ENCODE measurements around the gene MYO1H.
"Not testable (repeated sequence)": the region's sequence is repeated elsewhere in the genome, so short reads cannot be mapped to it uniquely, and the experiment has no call there.

The MYO1H gene

DNA sequence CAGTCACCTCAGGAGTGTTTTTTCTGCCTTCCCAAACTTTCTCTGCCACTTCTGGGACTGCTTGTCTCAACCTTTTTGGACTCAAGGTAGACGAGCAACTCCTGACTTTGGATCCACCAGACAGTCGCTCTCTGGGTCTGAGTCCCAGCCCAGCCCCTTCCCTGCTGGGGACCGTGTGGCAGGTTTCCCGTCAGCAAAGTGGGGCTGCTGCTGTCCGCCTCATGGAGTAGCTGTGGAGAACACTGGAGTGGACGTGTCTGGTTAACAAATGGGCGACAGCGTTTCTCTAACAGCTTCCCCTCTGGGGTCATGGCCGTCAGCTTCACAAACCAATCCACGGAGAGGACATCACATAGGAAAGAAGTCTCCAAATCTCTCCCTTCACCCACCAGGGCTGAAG lies 74.6 kb downstream of the MYO1H start:
- no peak for DNase-seq

DNA sequence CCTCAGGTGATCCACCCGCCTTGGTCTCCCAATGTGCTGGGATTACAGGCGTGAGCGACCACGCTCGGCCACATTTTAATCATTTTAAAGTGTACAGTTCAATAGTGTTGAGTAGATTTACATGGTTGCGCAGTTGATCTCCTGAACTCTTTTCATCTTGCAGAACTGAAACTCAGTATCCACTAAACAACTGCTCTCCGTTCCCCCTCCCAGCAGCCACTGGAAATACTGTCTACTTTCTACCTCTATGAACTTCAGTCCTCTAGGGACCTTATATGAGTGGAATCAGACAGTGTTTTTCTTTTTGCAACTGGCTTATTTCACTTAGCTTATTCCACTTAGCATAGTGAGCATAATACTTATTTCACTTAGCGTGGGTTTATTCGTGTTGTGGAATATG lies 75.7 kb downstream of the MYO1H start:
- no peak for DNase-seq

DNA sequence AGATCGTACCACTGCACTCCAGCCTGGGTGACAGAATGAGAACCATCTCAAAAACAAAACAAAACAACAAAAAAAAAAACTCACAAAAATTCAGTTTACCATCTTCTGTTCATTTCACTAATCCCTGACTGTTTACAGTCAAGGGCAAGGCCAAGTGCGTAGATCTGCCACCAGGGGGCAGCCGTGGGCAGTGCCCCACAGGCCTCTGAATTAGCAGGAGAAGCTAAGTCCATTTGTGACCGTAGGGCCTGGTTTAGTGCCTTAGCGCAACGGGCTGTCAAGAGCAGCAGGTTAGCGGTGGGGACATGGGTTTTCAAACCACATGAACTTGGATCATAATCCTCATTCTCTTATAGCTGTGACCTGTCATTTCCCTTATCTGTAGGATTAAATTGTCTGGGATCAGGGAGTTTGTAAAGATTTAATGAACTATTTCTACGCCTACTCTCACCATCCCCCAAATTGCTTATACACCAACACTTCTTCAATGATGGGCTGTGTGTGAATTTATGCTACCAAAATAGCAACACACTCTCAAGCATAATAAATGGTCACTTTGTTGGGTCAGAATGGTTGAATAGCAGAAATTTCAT lies 80.4 kb downstream of the MYO1H start:
- DNase-seq = peak; percentile 61 to 67

- DNase-seq = not testable (repeated sequence)
These were observed 81.1 kb downstream of the MYO1H start for GRCh38 chr12:109428804-109429203.

DNA sequence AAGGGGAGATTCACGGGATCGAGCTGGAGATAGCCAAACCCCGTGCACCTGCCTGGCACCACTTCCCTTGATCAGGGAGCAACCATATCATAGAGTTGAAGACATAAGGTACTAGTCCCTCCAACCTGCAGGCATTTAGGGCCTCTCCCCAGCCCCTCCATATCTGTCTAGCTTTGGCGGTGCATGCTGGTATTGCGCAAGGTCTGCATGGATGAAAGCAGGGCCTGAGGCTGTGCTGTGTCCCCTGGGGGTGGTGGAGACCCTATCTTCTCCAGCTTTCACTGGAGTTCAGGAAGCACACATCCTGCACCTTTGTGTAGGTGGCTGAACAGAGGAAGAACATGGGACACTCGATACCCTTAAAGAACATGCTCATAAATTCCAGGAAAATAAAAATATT lies 82.5 kb downstream of the MYO1H start:
- DNase-seq = no peak

- DNase-seq = no peak
These were observed 84.7 kb downstream of the MYO1H start for GRCh38 chr12:109432431-109432830.

DNA sequence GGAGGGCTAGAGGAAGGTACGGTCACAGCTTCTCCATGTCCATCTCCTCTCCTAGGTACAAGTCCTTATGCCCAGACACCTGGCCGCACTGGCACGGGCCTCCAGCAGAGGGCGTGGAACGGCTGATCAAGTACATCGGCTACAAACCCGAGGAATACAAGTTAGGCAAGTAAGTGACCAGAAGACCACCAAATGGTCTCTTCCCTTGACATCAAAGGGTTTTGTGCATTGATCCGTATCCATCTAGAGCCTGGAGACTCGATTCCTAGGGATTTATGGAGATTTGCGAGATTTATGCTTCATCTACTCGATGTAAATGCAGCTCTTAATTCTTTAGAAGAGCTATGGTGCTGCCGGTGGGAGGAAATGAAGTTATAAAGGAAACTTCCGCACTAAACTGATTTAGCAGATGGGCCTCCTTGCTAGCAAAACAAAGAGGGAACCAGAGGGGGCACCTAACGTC lies 85.2 kb downstream of the MYO1H start:
- DNase-seq = peak; percentile 64 to 71

- no peak for DNase-seq
These were observed 85.9 kb downstream of the MYO1H start for GRCh38 chr12:109433618-109434017.

DNA sequence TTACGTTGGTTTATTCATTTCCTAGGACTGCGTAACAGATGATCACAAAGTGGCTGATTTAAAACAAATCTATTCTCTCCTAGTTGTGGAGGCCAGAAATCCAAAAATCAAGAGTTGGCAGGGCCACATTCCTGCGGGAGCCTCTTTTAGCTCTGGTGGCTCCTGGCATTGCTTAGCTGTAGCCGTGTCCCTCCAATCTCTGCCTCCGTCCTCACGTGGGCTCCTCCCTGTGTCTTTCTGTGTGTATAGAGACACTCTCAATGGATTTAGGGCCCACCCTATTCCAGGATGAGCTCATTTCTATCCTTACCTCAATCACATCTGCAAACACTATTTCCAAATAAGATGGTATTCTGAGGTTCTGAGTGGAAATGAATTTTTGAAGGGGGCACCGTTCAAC lies 86.9 kb downstream of the MYO1H start:
- no peak for DNase-seq

- no peak for DNase-seq
These were observed 87.9 kb downstream of the MYO1H start for GRCh38 chr12:109435428-109436187.

DNA sequence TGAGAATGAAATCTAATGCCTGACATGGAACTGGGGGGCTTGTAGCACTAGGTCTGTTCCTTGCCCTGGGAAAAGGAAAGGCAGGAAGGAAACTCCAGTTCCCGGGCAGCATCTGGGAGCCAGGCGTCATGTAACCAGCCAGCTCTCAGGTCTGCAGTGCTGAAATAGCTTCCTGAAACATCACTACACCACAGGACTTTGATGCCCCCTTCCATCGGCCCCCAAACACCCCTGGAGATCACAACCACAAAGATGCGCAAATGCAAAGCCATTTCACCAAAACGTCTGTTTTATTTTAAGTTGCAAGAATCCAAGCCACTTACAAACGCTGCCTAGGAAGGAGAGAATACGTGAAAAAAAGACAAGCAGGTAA lies 88.5 kb downstream of the MYO1H start:
- no peak for DNase-seq

GRCh38 chr12:109439181-109439580 lies 91.5 kb downstream of the MYO1H start:
- DNase-seq = no peak

- not testable (repeated sequence) for DNase-seq
These were observed 92.3 kb downstream of the MYO1H start for GRCh38 chr12:109439951-109440350.

DNA sequence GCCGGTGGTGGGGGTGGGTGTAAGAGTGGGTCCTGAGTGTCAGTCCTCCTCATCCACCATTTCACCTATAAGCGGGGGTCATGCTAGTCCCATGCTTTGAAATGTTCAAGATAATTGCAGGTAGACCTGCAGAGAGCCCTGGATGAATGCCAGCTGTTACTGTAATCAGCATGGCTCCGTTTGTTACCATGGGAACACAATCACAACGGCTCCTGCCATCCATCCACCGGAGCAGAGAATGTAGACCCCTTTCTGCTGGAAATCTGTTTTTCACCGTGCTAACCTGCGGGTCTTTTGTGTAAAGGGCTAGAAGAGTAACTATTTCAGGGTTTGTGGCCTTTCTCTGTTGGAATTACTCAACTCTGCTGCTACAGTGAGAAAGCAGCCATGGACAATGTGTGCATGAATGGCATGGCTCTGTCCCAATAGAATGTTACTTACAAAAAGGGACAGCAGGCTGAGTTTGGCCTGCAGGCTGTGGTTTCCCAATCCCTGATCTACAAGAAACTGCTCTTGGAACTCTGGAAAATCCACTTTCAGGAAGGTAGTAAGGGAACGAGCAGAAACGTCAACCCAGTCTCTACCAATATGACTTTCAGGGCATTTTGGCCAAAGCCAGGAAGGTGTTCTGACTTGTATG lies 93.3 kb downstream of the MYO1H start:
- no peak for DNase-seq

DNA sequence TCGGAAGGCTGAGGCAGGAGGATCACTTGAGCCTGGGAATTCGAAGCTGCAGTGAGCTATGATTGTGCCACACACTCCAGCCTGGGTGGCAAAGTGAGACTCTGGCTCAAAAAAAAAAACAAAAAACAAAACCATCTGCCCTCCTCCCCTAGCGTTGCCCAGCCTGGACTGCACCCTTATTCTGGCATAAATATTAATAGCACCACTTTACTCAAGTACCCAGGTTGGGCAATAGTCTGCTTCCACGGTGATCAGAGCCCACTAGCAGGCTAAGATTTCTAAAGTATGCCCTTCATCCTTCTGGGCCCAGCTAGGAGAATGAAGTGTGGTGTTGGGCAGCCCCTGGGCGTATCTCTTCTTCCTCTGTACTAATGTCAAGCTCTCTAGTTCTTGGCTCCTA lies 96.1 kb downstream of the MYO1H start:
- DNase-seq = no peak

- no peak for DNase-seq
These were observed 96.6 kb downstream of the MYO1H start for GRCh38 chr12:109444259-109444658.

DNA sequence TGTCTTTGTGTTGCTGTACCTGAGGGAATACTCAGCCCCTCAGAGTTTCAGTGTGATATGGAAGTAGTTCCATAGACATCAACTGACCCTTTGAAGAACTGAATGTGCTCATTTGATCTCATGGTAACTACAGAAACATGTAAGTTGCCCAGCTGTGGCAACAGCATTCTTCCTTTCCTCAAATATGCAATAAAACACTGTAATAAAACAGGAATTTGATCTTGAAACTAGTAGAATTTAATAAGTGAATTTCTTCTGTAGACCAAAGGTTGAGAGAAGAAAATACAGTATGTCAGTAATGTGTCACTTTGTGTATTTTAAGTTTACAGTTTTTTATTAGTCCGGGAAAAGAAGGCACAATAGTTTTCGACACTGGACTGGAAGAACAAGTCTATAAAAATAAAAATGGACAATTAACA lies 97.5 kb downstream of the MYO1H start:
- no peak for DNase-seq

DNA sequence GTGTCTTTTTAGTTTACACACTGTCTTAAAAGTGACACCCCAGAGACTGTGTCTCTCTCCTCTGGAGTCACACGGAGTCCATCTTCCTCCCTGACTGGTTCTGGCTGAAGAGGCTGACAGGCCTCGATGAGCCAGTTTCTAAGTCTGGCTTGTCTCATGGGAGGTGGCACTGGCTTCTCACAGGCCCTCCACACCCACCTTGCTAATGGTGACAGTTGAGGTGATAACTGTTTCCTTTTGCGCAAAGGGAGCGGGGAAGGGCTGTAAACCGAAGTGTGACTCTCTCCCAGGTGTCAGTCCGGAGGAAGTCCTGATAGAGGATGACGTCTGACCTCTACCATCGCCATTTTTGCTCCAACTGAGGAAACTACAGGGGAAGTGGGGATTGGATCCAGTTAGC lies 99.2 kb downstream of the MYO1H start:
- no peak for DNase-seq

DNA sequence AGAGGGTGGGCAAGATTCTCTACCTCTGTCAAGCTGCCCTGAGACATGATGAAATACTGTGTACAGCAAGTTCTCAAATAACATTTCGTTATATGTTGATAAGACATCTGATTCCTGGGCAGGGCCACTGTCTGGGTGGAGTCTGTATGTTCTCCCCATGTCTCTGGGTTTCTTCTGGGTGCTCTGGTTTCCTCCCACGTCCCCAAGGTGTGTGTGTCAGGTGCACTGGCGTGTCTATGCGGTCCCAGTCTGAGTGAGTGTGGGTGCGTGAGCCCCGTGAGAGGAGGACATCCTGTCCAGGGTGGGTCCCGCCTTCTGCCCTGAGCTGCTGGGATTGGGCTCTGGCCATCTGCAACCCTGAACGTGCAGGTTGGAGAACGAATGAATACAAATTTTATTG lies 99.8 kb downstream of the MYO1H start:
- no peak for DNase-seq

GRCh38 chr12:109448272-109448671 lies 100.6 kb downstream of the MYO1H start:
- DNase-seq = no peak

- no peak for DNase-seq
These were observed 101.1 kb downstream of the MYO1H start for GRCh38 chr12:109448707-109449390.

DNA sequence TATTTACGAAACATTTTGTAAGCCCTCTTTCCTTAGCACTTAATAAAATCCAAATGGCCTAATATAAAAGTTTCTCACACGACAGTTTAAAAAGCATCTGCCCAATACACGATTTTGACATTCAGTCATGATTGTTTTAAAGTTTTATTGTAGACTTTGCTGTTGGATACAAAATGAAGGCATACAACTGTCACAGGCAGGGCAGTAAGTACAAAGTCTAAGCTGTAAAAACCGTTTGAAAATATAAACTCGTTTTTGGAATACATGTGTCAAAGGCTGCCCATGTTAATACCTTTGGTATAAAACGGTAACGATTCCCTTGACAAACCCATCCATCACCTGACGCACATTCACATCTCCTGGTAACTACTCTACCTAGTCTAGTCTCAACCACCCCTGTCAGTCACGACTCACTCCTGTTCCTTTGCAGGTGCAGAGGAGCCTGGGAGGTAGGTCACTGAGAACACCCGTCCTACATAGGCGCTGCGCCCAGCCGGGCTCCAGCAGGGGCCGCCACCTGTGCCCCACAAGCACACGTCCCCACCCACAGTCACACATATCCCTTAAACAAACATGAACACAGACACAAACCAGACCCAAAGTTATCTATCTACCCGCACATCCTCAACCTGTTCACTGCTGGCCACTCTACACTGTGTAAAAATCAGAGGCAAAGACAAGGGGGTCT lies 102.3 kb downstream of the MYO1H start:
- DNase-seq = no peak

DNA sequence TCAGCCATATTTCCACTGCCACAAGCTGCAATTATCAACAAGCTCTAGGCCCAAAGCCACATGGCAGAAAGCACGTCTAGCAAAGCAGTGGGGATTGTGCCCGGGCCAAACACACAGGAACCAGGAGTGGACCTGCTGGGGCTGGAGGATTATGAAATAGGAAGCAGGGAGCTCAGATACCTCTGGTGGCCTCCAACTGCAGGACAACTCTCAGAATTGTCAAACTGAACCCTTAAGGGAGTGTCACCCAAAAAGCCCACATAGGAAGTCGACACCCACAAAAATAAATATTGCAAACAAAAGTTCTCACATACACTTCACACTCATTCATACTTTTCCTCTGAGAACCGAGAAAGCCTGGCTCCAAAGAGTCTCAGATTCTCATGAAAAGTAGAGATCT lies 103.3 kb downstream of the MYO1H start:
- DNase-seq = no peak

Measured in stimulated activated CD4-positive, alpha-beta T cell treated with anti-CD3 and anti-CD28 coated beads, Interleukin-4, amount 100 ng/mL, for 4 hours (primary cell).